ENCODE measurements around the gene NIT1. TPM values are rescaled to one million over a fixed set of nuclear protein-coding genes. Genes with fewer than 3 reads are reported as not detected.

NIT1 gene
- total and polyA plus RNA-seq, 9 of the 15 experiments (the other 6 are each of a cell fraction or from before 2014, with no cell fraction given) = 18.4 to 76.0 (median 33.7) TPM

GRCh38 chr1:161082996-161083747 lies 34.7 kb upstream of the NIT1 start (continued):
- TF ChIP-seq RBBP5 (IDR thresholded peaks at IDR 0.05; ENCODE audit: borderline replicate concordance, insufficient read depth, low read length, poor library complexity, severe bottlenecking) (no peak), CBX1 (IDR thresholded peaks at IDR 0.05; ENCODE audit: low read depth) (no peak), HNRNPL (IDR thresholded peaks at IDR 0.05; ENCODE audit: low read depth, low read length) (no peak), PREB (CRISPR knock-in tag; IDR thresholded peaks at IDR 0.05) (no peak), CBFA2T3 (IDR thresholded peaks at IDR 0.05) (no peak), BRD9 (IDR thresholded peaks at IDR 0.05; ENCODE audit: low read depth, partially characterized antibody) (no peak), GABPA (tag; conservative IDR thresholded peaks at IDR 0.05; ENCODE audit: low read depth) (no peak), ZNF830 (CRISPR knock-in tag; IDR thresholded peaks at IDR 0.05) (no peak), ILK (tag; IDR thresholded peaks at IDR 0.05; ENCODE audit: borderline replicate concordance, low read depth) (no peak), SP1 (CRISPR knock-in tag; IDR thresholded peaks at IDR 0.05) (no peak)
- TF ChIP-seq, protein P1, sequence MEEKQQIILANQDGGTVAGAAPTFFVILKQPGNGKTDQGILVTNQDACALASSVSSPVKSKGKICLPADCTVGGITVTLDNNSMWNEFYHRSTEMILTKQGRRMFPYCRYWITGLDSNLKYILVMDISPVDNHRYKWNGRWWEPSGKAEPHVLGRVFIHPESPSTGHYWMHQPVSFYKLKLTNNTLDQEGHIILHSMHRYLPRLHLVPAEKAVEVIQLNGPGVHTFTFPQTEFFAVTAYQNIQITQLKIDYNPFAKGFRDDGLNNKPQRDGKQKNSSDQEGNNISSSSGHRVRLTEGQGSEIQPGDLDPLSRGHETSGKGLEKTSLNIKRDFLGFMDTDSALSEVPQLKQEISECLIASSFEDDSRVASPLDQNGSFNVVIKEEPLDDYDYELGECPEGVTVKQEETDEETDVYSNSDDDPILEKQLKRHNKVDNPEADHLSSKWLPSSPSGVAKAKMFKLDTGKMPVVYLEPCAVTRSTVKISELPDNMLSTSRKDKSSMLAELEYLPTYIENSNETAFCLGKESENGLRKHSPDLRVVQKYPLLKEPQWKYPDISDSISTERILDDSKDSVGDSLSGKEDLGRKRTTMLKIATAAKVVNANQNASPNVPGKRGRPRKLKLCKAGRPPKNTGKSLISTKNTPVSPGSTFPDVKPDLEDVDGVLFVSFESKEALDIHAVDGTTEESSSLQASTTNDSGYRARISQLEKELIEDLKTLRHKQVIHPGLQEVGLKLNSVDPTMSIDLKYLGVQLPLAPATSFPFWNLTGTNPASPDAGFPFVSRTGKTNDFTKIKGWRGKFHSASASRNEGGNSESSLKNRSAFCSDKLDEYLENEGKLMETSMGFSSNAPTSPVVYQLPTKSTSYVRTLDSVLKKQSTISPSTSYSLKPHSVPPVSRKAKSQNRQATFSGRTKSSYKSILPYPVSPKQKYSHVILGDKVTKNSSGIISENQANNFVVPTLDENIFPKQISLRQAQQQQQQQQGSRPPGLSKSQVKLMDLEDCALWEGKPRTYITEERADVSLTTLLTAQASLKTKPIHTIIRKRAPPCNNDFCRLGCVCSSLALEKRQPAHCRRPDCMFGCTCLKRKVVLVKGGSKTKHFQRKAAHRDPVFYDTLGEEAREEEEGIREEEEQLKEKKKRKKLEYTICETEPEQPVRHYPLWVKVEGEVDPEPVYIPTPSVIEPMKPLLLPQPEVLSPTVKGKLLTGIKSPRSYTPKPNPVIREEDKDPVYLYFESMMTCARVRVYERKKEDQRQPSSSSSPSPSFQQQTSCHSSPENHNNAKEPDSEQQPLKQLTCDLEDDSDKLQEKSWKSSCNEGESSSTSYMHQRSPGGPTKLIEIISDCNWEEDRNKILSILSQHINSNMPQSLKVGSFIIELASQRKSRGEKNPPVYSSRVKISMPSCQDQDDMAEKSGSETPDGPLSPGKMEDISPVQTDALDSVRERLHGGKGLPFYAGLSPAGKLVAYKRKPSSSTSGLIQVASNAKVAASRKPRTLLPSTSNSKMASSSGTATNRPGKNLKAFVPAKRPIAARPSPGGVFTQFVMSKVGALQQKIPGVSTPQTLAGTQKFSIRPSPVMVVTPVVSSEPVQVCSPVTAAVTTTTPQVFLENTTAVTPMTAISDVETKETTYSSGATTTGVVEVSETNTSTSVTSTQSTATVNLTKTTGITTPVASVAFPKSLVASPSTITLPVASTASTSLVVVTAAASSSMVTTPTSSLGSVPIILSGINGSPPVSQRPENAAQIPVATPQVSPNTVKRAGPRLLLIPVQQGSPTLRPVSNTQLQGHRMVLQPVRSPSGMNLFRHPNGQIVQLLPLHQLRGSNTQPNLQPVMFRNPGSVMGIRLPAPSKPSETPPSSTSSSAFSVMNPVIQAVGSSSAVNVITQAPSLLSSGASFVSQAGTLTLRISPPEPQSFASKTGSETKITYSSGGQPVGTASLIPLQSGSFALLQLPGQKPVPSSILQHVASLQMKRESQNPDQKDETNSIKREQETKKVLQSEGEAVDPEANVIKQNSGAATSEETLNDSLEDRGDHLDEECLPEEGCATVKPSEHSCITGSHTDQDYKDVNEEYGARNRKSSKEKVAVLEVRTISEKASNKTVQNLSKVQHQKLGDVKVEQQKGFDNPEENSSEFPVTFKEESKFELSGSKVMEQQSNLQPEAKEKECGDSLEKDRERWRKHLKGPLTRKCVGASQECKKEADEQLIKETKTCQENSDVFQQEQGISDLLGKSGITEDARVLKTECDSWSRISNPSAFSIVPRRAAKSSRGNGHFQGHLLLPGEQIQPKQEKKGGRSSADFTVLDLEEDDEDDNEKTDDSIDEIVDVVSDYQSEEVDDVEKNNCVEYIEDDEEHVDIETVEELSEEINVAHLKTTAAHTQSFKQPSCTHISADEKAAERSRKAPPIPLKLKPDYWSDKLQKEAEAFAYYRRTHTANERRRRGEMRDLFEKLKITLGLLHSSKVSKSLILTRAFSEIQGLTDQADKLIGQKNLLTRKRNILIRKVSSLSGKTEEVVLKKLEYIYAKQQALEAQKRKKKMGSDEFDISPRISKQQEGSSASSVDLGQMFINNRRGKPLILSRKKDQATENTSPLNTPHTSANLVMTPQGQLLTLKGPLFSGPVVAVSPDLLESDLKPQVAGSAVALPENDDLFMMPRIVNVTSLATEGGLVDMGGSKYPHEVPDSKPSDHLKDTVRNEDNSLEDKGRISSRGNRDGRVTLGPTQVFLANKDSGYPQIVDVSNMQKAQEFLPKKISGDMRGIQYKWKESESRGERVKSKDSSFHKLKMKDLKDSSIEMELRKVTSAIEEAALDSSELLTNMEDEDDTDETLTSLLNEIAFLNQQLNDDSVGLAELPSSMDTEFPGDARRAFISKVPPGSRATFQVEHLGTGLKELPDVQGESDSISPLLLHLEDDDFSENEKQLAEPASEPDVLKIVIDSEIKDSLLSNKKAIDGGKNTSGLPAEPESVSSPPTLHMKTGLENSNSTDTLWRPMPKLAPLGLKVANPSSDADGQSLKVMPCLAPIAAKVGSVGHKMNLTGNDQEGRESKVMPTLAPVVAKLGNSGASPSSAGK (IDR thresholded peaks at IDR 0.05) = 0 out of 2 replicates have a peak, but pooled peaks have one; percentile 44

Data from K562 (cell line).